HG03558 (cell line): Measurements from ENCODE around the gene ACAA1.

Source experiments
- ATAC-seq: cut with Tn5 transposase; IDR thresholded peaks from one replicate; pipeline ENCODE4 v1.9.1; 2021; ENCODE audit warnings: moderate number of reproducible peaks; ENCODE audit not compliant: unreplicated experiment; ENCODE audit errors: extremely low read depth

ACAA1 gene

GRCh38 chr3:38121451-38121831, 15.5 kb downstream of the ACAA1 start:
- ATAC-seq: no peak

DNA sequence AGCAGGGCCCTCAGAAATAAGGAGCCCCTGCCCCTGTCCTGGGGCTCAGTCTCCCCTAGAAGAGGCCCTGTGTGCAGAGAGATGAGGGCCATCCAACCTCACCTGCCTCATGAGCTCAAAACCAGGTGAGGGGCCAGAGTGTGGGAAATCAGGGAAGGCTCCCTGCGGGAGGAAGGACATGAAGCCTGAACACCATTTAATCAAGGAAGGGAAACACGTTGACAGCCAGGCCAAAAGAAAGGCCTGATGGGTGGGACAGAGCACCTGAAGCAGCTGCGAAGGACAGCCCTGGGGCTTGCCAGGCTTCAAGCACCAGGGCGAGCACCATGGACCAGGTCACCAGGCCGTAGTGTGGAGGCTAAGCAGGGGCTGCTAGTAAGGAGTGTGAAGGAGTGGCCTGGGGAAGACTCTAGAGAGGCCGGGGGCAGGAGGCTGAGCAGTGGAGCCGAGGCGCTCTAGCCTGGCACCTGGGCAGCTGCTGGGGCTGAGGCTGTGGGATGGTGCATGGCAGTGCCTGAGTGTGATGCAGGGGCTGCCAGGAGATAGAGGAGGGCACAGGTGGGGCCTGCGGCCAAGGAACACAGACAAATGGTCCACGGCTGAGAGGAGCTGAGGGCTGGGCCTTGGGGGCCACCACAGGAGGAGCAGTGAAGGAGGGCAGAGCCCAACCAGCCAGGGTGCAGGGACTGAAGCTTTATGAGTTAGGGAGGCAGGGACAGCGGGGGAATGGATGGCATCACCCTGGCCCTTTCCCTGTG, 16.1 kb downstream of the ACAA1 start:
- no peak for ATAC-seq

DNA sequence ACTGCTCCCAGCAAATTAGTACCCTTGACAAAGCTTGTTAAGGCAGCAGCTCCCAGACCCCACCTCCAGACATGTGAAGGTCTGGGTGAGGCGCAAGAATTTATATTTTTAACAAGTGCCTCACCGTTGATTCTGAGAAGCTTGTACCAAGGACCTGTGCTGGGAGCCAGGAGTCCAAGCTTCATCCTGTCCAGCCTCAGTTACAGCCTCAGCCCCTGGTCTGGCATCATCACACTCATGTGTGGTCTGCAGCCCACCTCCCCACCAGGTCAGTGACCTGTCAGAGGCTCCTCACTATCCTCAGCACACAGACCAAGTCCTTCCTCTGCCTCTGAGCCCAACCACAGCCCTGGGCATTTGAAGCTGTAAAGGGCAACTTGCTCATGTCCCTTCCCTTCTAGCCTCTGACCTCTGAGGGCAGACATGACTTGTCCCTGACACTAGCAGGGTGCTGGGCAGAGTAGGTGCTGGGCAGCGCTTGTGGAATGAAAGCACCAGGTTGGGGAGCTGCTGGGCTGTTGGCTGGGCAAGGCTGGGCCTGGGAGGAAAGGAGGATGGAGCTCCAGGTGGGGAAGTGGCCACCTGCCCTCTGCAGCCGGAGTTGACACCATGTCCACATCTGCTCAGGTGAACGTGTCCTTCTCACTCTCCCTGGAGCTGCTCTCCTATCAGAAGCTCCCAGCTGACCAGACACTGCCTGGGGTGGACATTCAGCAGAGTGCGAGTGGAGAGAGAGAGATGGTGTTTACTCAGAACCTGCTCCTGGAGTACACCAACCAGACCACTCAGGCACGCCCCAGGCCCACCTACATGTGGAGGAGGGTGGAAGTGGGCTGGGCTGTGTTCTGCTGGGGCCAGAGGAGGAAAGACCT, 16.9 kb downstream of the ACAA1 start:
- ATAC-seq: no peak

GRCh38 chr3:38119248-38119544, 17.7 kb downstream of the ACAA1 start:
- no peak for ATAC-seq

DNA sequence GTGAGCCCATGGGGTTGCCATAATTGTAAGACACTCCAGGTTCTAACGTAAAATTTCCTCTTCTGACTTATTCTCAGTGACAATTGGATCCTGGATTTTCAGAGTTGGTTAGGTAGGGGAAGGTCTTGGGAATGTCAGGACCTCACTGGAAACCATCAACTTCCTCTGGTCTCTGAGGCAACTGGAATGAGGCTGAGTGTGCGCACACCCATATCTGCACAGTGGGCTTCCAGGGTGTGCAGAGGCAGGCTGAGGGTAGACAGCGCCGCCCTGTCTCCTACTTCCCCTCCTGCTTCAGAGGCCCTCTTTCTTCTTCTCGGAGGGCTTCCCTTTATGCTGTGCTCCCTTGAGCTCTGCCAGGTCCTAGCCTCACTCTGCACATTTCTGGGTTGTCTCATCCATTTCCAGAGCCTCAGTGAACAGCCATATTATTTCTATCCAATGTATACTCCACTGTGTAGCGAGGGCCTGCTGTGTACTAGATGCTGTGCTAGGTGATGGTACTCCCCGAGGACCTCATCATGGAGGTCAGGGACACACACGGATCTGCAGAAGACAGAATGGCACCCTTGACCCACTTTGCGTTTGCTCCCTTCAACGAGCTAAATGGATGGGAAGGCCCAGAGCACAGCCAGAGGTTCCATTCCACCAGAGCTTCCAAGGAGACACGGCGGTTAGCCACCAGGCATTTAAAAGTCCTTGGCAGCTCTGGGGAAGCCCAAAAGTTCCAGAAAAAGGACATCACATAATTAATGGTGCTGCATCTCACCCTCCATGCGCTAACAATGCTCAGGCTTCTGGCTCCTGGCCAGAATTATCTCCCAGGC, 18.3 kb downstream of the ACAA1 start:
- ATAC-seq: no peak

DNA sequence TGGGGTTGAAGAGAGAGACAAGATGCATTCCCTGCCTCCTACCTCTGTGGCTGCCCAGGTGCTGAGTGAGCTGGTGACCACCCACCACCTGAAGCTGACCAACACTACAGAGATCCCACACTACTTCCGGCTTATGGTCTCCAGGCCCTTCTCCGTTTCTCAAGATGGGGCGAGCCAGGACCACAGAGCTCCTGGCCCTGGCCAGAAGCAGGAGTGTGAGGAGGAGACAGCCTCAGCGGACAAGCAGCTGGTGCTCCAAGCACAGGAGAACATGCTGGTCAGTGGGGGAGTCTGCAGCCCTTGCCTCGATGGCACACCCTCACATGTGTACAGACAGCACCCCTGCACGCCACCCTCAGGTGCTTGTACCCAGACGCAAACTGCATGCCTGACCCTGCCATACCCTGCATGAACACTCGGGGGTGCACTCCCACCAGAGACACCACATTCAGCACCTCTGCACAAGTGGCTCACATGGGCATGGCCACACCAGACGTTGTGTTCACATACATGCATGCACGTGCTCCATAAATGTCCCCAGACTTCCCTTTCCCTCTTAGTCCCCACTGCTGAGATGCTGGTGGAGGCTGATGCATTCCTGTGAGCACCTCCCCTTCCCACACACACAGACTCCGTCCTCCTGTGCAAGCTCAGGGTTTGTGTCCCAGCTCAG, 19.0 kb downstream of the ACAA1 start:
- ATAC-seq: no peak

DNA sequence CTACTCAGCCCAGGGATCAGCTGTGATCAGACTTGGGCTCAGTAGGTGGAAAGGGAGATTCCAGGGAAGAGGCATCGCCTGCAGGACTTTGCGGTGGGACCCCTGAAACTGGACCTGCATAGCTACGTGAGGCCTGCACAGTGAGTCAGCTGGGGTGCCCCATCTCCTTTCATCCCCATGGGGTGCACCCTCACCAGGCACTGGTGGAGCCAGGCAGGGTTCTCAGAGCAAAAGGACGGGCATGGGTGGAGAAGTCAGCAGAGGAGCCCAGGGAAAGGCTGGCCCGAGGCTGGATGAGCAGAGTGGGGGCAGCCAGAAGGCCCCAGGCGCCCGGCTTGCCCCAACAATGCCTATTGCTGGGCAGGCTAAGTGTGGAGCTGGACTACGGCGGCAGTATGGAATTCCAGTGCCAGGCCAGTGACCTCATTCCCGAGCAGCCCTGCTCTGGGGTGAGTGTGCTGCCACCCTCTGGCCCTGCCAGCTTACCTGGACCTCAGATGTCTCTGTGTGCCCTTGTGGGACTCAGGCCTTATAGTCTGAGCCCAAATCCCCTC, 19.7 kb downstream of the ACAA1 start:
- ATAC-seq: no peak

- no peak for ATAC-seq
These were observed 20.3 kb downstream of the ACAA1 start for GRCh38 chr3:38116471-38117162.

DNA sequence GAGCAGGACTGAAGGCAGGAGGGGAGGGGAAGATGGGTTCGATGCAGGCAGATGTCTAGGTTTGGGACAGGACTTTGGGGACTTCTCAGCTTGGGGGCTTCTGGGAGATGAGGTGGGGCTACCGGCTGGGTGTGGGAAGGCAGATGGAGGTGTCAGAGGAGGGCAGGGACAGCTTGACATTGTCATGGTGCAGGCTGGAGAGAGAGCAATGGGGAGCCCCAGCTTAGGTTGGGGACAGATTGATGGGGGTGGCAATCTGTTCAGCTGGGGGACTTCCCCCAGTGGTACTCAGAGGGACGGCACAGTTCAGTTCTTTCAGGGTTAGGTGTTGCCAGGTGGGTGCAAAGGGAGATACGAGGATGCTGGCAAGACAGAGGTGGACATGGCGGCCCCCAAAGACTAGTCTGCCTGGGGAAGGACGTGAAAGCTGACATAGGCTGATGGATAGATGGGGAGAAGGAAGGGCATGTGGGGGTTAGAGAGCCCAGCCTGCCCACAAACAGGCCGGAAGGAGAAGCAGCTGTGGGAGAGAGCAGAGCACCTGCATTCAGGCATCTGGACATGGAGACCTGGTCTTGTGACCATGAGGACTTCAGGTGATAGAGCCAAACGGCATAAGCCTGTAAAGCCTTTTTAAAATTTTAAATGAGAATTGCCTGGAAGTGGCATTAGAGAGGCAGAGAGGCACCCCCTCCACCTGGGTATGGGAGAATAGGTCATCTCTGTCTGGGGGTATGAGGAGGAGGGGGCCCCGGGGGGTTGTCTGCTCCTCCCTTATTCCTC, 21.1 kb downstream of the ACAA1 start:
- ATAC-seq: no peak

GRCh38 chr3:38114875-38115644, 21.9 kb downstream of the ACAA1 start:
- ATAC-seq: no peak

GRCh38 chr3:38114052-38114874, 22.7 kb downstream of the ACAA1 start:
- ATAC-seq: no peak

DNA sequence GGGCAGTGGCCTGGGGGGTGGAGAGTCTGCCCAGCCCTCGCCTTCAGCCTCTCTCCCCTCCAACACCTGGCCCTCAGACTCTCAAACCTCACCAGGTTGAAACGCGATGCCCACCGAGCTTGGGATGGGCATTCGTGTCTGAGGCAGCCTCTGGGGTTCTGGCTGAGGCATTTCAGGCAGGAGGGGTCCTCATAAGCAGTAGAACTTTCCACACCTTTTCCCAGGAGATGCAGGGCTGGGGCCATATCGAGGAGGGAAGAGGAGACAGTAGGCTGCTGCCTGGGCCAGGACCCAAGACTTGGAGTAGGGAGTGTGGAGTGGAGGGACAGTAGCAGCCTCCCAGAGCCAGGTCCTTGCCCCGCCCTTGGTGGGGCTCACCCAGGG, 24.6 kb downstream of the ACAA1 start:
- no peak for ATAC-seq

DNA sequence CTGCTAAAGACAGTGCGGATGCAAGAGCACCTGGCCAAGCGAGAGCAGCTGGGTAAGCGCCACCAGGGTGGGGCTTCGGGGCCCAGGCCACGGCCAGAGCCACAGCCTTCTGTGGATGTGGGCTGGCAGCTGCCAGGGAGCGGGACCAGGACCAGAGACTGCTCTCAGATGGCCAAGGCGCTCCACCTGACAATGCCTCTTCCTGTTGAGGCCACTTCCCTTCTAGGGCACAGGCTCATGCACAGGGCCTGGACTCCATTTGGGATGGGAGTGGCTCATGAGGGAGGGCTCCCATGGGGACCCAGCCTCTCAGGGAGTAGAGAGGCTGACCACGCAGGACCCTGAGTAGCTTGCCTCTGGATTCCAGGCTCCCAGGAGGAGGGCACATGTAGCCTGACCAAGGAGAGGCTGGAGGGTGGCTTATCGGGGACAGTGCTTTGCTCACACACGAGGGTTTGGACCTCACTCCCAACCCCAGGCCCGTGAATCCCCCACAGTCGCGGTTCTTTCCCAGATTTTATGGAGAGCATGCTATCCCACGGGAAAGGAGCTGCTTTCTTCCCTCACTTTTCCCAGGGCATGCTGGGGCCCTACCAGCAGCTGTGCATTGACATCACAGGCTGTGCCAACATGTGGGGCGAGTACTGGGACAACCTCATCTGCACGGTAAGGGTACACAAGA, 25.1 kb downstream of the ACAA1 start:
- ATAC-seq: no peak

GRCh38 chr3:38111201-38111600, 25.7 kb downstream of the ACAA1 start:
- ATAC-seq: no peak

- ATAC-seq: no peak
These were observed 26.4 kb downstream of the ACAA1 start for GRCh38 chr3:38110314-38111050.
